SK-N-SH treated with all-trans-retinoic acid at 6 μM for 48 hours (cell line): Measurements from ENCODE around the gene TRPM2.

Experiments
- ATAC-seq: fragments of 200-7000 bp; cut with Tn5 transposase; 3 replicates; pipeline ENCODE4 v1.9.1; 2020; ENCODE audit warnings: mild to moderate bottlenecking, moderate library complexity
- ARNTL ChIP-seq: fragments of 450-650 bp; formaldehyde crosslinking; IDR thresholded peaks from 2 replicates; pipeline ENCODE4 v1.5.0; 2020; ENCODE audit warnings: low read depth, mild to moderate bottlenecking, moderate library complexity, borderline replicate concordance
- BACH2 ChIP-seq: fragments of 250-450 bp; sonication (Bioruptor Pico); IDR thresholded peaks from 2 replicates; pipeline ENCODE4 v1.9.0; 2021; ENCODE audit warnings: mild to moderate bottlenecking, borderline replicate concordance
- CREB5 ChIP-seq: fragments of 250-450 bp; sonication (Bioruptor Pico); IDR thresholded peaks from 2 replicates; pipeline ENCODE4 v1.5.1; 2020; ENCODE audit warnings: low read depth, mild to moderate bottlenecking, moderate library complexity
- CSDC2 ChIP-seq: fragments of 250-450 bp; sonication (Bioruptor Pico); IDR thresholded peaks from 2 replicates; pipeline ENCODE4 v1.5.0; 2020; ENCODE audit warnings: mild to moderate bottlenecking, moderate library complexity
- CSRNP3 ChIP-seq: fragments of 250-450 bp; sonication (Bioruptor Pico); IDR thresholded peaks from 2 replicates; pipeline ENCODE4 v1.5.1; 2021; ENCODE audit warnings: mild to moderate bottlenecking, moderate library complexity
- ESRRG ChIP-seq: fragments of 250-450 bp; sonication (Bioruptor Pico); IDR thresholded peaks from 2 replicates; pipeline ENCODE4 v1.6.1; 2021; ENCODE audit warnings: mild to moderate bottlenecking
- GLIS3 ChIP-seq: fragments of 250-450 bp; sonication (Bioruptor Pico); IDR thresholded peaks from 2 replicates; pipeline ENCODE4 v1.5.0; 2020; ENCODE audit warnings: mild to moderate bottlenecking, moderate library complexity
- ISL1 ChIP-seq: fragments of 250-450 bp; sonication (Bioruptor Pico); IDR thresholded peaks from 2 replicates; pipeline ENCODE4 v2.1.2; 2022; ENCODE audit warnings: mild to moderate bottlenecking, moderate library complexity
- OSR1 ChIP-seq: fragments of 250-450 bp; sonication (Bioruptor Pico); IDR thresholded peaks from 2 replicates; pipeline ENCODE4 v1.8.0; 2022; ENCODE audit warnings: moderate library complexity, mild to moderate bottlenecking, inconsistent platforms
- PATZ1 ChIP-seq: fragments of 250-450 bp; sonication (Bioruptor Pico); IDR thresholded peaks from 2 replicates; pipeline ENCODE4 v1.8.0; 2020; ENCODE audit warnings: mild to moderate bottlenecking, moderate library complexity, borderline replicate concordance
- POU6F1 ChIP-seq: fragments of 250-450 bp; sonication (Bioruptor Pico); IDR thresholded peaks from 2 replicates; pipeline ENCODE4 v1.8.0; 2021; ENCODE audit warnings: low read depth, mild to moderate bottlenecking, moderate library complexity, borderline replicate concordance
- PPARA ChIP-seq: fragments of 250-450 bp; sonication (Bioruptor Pico); IDR thresholded peaks from 2 replicates; pipeline ENCODE4 v1.5.0; 2020; ENCODE audit warnings: mild to moderate bottlenecking, borderline replicate concordance
- RARB ChIP-seq: fragments of 250-450 bp; sonication (Bioruptor Pico); IDR thresholded peaks from 2 replicates; pipeline ENCODE4 v1.8.0; 2021; ENCODE audit warnings: mild to moderate bottlenecking, moderate library complexity
- SNAI2 ChIP-seq: fragments of 250-450 bp; sonication (Bioruptor Pico); IDR thresholded peaks from 2 replicates; pipeline ENCODE4 v1.5.0; 2020; ENCODE audit warnings: mild to moderate bottlenecking, moderate library complexity
- TSHZ2 ChIP-seq: fragments of 250-450 bp; sonication (Bioruptor Pico); IDR thresholded peaks from 2 replicates; pipeline ENCODE4 v1.5.0; 2020; ENCODE audit warnings: mild to moderate bottlenecking, moderate library complexity
- ZC3H10 ChIP-seq: fragments of 250-450 bp; sonication (Bioruptor Pico); IDR thresholded peaks from 2 replicates; pipeline ENCODE4 v1.5.1; 2021; ENCODE audit warnings: mild to moderate bottlenecking, moderate library complexity
- ZFP3 ChIP-seq: fragments of 250-450 bp; sonication (Bioruptor Pico); IDR thresholded peaks from 2 replicates; pipeline ENCODE4 v1.5.0; 2020; ENCODE audit warnings: mild to moderate bottlenecking, moderate library complexity
- ZNF565 ChIP-seq: fragments of 450-650 bp; formaldehyde crosslinking; conservative IDR thresholded peaks from 2 replicates; pipeline ENCODE4 v1.5.0; 2020; ENCODE audit warnings: low read depth, mild to moderate bottlenecking, moderate library complexity
- ZNF70 ChIP-seq: fragments of 450-650 bp; formaldehyde crosslinking; IDR thresholded peaks from 2 replicates; pipeline ENCODE4 v1.5.0; 2020; ENCODE audit warnings: mild to moderate bottlenecking, moderate library complexity
- ZNF8 ChIP-seq: fragments of 450-650 bp; formaldehyde crosslinking; IDR thresholded peaks from 2 replicates; pipeline ENCODE4 v1.5.0; 2020; ENCODE audit warnings: mild to moderate bottlenecking, moderate library complexity

TRPM2 gene

GRCh38 chr21:44460441-44460755, 107.0 kb downstream of the TRPM2 start:
- no peak for ATAC-seq
- TF ChIP-seq ZFP3 (no peak), ARNTL (CRISPR knock-in tag) (no peak), PPARA (CRISPR knock-in tag) (no peak), ISL1 (CRISPR knock-in tag) (no peak), TSHZ2 (CRISPR knock-in tag) (no peak), ESRRG (no peak), CSRNP3 (CRISPR knock-in tag) (no peak), RARB (CRISPR knock-in tag) (no peak), POU6F1 (CRISPR knock-in tag) (no peak)

- no peak for ATAC-seq
Measured at GRCh38 chr21:44461005-44461404, 107.6 kb downstream of the TRPM2 start.

More at GRCh38 chr21:44461005-44461404, 107.6 kb downstream of the TRPM2 start:
- TF ChIP-seq ZNF70 (CRISPR knock-in tag) = no peak
- no peak for TF ChIP-seq PATZ1
- TF ChIP-seq POU6F1 (CRISPR knock-in tag) = no peak
- no peak for TF ChIP-seq CREB5 (CRISPR knock-in tag)
- TF ChIP-seq TSHZ2 (CRISPR knock-in tag) = no peak
- no peak for TF ChIP-seq ESRRG
- no peak for TF ChIP-seq ZC3H10 (CRISPR knock-in tag)
- TF ChIP-seq SNAI2 (CRISPR knock-in tag) = no peak
- TF ChIP-seq ZNF8 (CRISPR knock-in tag) = no peak
- no peak for TF ChIP-seq OSR1 (CRISPR knock-in tag)
- TF ChIP-seq CSRNP3 (CRISPR knock-in tag) = no peak
- no peak for TF ChIP-seq RARB (CRISPR knock-in tag)
- TF ChIP-seq BACH2 (CRISPR knock-in tag) = no peak
- TF ChIP-seq CSDC2 (CRISPR knock-in tag) = no peak
- TF ChIP-seq GLIS3 (CRISPR knock-in tag) = no peak
- no peak for TF ChIP-seq ZFP3
- TF ChIP-seq ZNF565 (CRISPR knock-in tag) = no peak
- TF ChIP-seq PPARA (CRISPR knock-in tag) = no peak
